Brain microvascular endothelial cell (primary cell): ENCODE measurements around the gene SLC9A7.

Experiments
- DNase-seq: peaks from one replicate; pipeline ENCODE4 v3.0.0-alpha.2; 2020
- H3K27ac ChIP-seq: fragments of 250-450 bp; sonication (Bioruptor Pico); 2 replicates; pipeline ENCODE4 v1.5.1; 2020; ENCODE audit warnings: mild to moderate bottlenecking, moderate library complexity
- H3K27me3 ChIP-seq: fragments of 250-450 bp; sonication (Bioruptor Pico); replicated peaks from 2 replicates; pipeline ENCODE4 v1.5.1; 2020; ENCODE audit warnings: mild to moderate bottlenecking
- H3K36me3 ChIP-seq: fragments of 250-450 bp; sonication (Bioruptor Pico); replicated peaks from 2 replicates; pipeline ENCODE4 v1.5.1; 2020; ENCODE audit warnings: mild to moderate bottlenecking
- H3K4me3 ChIP-seq: 2 replicates; pipeline ENCODE4 v1.5.1; 2011; ENCODE audit warnings: low read depth, mild to moderate bottlenecking, control low read depth, low read length, moderate library complexity
- in situ Hi-C: cut with HindIII; loops from 2 replicates; pipeline ENCODE4 v1.10.0; 2017; ENCODE audit warnings: low sequenced_read_pairs, low pct_ligation_motif_present
- TF ChIP-seq, protein P1 (sequence below): IDR thresholded peaks from 2 replicates; pipeline ENCODE4 v1.5.1; 2011; ENCODE audit warnings: low read depth, mild to moderate bottlenecking, moderate library complexity, low read length, control low read depth, inconsistent platforms; ENCODE audit errors: missing control alignments

SLC9A7 gene

DNA sequence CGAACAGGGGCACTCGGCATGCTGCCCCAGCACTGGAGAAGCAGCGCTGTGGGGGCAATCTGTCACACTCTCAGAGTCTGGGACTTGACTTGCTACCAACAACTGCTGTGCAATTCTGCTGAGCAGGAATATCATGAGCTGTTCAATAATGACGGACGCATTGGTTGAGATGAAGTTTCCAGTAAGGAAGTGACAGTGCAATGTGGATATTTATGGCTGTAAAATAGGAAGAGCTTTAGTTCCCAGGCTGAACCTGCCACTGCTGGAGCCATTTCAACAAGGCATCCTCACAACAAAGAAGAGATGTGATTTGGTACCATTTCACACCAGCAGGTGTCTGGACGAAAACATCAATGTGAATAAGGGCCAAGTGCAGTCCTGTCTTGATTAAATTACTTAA is 161.1 kb downstream of the SLC9A7 start:
- Histone ChIP-seq H3K27me3 (no peaks in the 10 kb centered on the region), H3K27ac (no peak overlapping the region), H3K4me3 (no peak overlapping the region), H3K36me3 (no peaks in the 10 kb centered on the region)
- in situ Hi-C loops = no loop called here
- DNase-seq = no peak
- TF ChIP-seq, protein P1, sequence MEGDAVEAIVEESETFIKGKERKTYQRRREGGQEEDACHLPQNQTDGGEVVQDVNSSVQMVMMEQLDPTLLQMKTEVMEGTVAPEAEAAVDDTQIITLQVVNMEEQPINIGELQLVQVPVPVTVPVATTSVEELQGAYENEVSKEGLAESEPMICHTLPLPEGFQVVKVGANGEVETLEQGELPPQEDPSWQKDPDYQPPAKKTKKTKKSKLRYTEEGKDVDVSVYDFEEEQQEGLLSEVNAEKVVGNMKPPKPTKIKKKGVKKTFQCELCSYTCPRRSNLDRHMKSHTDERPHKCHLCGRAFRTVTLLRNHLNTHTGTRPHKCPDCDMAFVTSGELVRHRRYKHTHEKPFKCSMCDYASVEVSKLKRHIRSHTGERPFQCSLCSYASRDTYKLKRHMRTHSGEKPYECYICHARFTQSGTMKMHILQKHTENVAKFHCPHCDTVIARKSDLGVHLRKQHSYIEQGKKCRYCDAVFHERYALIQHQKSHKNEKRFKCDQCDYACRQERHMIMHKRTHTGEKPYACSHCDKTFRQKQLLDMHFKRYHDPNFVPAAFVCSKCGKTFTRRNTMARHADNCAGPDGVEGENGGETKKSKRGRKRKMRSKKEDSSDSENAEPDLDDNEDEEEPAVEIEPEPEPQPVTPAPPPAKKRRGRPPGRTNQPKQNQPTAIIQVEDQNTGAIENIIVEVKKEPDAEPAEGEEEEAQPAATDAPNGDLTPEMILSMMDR = no peak

DNA sequence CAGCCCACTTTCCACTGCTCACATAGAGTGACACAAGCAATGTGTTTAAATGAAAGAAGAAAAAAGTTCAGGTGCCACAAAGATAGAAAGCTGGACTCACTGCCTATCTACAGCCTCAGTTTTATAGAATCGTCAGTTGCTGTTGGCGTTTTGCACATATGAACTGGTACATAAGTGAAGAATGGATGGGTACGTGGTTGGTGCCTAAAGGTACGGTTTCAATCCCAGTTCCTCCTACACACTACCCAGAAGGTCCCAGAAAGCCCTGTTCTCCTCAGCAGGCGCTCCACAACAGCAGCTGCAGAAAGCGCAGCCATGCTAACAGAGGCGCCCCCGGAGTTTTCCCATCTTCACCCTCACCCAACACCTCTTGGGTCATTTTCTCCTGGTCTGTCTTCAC is 161.7 kb downstream of the SLC9A7 start:
- TF ChIP-seq, protein P1 = no peak
- no peak for DNase-seq
- in situ Hi-C loops = no loop called here
- no peaks in the 10 kb centered on the region for H3K27me3 ChIP-seq
- H3K27ac ChIP-seq = no peak overlapping the region
- H3K4me3 ChIP-seq = no peak overlapping the region
- no peaks in the 10 kb centered on the region for H3K36me3 ChIP-seq

DNA sequence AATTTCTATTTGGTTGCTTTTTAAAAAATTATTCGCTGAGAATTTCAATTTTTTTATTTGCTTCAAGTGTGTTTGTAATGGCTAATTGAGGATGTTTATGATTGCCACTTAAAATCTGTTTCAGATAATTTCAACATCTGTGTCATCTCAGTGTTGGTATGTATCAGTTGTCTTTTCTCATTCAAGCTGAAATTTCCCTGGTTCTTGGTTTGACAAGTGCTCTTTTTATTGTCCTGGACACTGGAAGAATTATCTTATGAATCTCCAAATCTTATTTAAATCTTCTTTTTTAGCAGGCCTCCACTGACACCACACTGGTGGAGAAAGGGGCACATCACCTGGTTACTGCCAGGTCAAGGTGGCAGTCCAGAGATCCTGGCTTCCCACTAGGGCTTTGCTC is 163.8 kb downstream of the SLC9A7 start:
- Histone ChIP-seq H3K4me3 (no peak overlapping the region), H3K27me3 (no peaks in the 10 kb centered on the region), H3K36me3 (no peaks in the 10 kb centered on the region), H3K27ac (no peak overlapping the region)
- TF ChIP-seq, protein P1 = no peak
- DNase-seq = no peak
- in situ Hi-C loops = no loop called here

DNA sequence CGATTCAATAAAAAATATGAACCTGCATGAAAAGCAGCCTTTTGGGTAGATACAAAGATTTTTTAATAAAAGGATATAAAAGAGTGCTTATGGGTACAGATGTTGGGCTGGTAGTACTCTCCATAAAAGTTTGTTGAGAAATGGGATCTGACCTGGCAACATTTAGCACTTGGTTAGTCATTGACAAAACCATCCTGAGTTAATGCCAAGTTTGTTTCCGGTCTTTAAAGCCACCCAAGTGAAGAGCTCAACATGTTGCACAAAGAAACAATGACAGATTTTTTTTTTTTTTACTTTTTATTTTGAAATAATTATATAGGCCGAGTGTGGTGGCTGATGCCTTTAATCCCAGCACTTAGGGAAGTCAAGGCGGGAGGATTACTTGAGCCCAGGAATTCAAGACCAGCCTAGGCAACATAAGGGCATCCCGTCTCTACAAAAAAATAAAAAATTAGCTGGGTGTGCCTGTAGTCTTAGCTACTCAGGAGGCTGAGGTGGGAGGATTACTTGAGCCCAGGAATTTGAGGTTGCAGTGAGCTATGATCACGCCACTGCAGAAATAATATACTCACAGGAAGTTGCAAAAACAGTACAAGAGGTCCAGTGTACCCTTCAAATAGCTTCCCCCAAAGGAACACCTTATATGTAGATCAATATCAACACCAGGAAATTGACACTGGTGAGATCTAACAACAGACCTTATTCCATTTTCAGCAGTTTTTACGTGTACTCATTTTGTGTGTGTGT is 168.8 kb downstream of the SLC9A7 start:
- in situ Hi-C loops = no loop called here
- Histone ChIP-seq H3K27me3 (no peaks in the 10 kb centered on the region), H3K4me3 (no peak overlapping the region), H3K36me3 (no peaks in the 10 kb centered on the region), H3K27ac (no peak overlapping the region)
- TF ChIP-seq, protein P1 = no peak
- DNase-seq = no peak

DNA sequence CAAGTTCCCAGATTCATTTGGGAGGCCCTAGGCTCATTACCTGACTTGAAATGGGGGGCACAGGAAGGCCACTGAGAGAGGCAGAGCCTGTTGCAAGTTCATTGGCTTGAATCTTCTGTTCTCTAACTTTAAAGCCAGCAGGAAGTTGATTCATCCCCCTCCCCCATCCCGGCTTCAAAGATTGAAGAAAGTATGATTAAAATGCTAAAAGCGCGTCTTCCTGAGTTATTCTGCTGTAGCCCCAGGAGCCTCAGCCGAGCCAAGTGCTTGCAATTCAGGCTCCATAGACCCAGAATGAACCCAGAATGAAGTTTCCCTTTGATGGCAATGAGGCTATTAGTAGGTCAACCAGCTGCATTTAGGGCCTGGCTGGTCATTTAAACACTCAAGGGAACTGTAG is 170.7 kb downstream of the SLC9A7 start:
- peak; percentile 75 for DNase-seq
- in situ Hi-C loops = no loop called here
- no peaks in the 10 kb centered on the region for H3K36me3 ChIP-seq
- H3K27me3 ChIP-seq = no peaks in the 10 kb centered on the region
- TF ChIP-seq, protein P1 = no peak
- H3K4me3 ChIP-seq = no peak overlapping the region
- H3K27ac ChIP-seq = peak overlapping the region; percentile 81

DNA sequence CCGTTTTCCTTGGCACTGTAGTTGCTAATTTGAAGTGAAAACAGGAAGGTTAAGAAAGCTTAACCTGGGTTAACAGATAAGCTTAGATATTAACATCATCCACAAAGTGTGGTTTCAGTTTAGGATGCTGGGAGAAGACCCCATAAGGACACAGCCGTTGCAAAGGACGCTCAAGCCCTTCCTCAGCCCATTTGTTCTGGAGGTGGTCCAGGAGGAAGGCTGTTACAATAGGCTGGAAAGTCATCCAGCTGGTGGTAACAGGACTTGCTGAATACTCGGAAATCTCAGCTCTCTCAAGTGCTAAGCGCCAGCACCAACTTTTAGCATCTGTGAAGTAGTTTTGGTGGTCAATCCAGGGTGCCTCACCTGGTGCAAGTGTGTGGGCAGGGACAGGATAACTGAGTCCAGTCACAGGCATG is 171.2 kb downstream of the SLC9A7 start:
- H3K4me3 ChIP-seq = no peak overlapping the region
- H3K36me3 ChIP-seq = no peaks in the 10 kb centered on the region
- TF ChIP-seq, protein P1 = no peak
- in situ Hi-C loops = no loop called here
- DNase-seq = no peak
- H3K27me3 ChIP-seq = no peaks in the 10 kb centered on the region
- peak overlapping the region; percentile 81 for H3K27ac ChIP-seq
